HG03342 (cell line): ENCODE results near the gene AQP12B.

ENCODE experiments used
- ATAC-seq: cut with Tn5 transposase; IDR thresholded peaks from one replicate; pipeline ENCODE4 v1.9.1; 2021; ENCODE audit warnings: mild to moderate bottlenecking, moderate library complexity; ENCODE audit not compliant: unreplicated experiment

AQP12B gene

GRCh38 chr2:240650254-240650965, 32.3 kb downstream of the AQP12B start:
- ATAC-seq = no peak

DNA sequence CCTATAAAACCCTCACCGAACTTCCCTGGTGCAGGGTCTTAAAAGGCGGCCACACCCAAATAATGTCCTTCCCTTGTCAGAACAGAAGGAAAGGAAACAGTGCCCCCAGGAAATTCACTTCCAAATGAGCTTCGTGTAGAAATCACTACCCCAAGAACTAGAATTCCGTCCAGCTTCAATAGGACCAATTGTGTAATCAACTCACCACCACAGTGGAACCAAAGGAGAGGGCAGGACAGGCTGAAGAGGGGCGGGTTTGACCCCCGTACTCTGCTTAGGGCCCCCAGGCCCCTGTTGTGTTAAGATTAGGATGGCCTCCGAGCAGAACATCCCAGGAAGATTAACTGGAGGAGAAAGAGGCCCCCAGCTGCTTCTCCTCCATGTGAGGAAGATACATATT, 33.4 kb downstream of the AQP12B start:
- ATAC-seq = no peak

GRCh38 chr2:240648650-240649275, 33.9 kb downstream of the AQP12B start:
- ATAC-seq = no peak

DNA sequence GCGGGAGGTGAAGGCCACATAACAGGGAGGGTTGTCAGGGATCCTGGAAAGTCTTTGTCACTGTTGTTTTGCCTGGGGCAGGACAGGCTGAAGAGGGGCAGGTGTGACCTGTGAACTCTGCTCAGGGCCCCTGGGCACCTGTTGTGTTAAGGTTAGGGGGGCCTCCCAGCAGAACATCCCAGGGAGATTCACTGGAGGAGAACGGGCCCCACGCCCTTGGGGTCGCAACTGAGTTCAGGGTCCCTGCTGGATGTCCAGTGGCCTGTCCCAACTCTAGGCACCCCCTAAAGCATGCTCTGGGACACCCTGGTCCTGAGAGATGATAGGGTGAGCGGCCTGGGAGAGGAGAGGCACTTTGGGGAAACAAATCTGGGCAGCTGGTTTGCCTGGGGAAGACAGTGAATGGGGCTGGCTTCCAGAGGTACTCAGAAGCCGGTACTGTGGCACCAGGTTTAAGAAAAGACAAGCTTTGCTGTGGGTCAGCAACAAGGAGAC, 34.5 kb downstream of the AQP12B start:
- ATAC-seq = no peak

GRCh38 chr2:240647503-240648154, 35.1 kb downstream of the AQP12B start:
- ATAC-seq = no peak

- ATAC-seq = no peak
Observed at GRCh38 chr2:240646900-240647502, 35.7 kb downstream of the AQP12B start.

DNA sequence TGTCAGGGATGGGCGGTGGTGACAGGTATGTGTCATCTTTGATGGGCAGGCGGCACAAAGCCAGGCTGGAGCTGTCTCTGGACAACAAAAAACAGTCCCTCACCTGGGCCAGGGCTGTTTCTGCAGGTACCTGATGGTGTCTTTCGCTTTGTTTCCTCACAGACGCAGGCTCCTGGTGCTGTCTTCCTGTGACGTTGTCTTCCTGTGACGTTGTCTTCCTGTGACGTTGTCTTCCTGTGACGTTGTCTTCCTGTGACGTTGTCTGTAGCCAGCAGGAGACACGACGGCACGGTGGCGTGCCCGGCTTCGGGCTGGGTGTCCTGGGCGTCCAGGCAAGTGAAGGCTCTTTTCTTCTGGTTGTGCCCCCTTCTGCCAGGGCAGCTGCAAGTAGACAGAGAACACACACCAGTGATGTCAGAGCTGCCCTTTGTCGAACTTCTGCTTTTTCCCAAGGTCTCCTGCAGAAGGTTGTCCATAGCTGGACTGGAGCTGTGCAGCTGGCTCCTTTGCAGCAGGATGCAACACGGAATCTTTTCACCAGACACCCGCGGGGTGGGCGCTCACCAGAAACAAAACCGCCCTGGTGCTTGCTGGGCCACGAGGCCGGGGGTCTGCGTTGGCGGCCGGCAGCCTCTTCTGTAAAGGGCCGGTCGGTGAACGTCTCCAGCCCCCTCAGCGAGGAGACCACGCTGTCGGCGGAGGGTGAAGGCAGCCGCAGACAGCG, 36.3 kb downstream of the AQP12B start:
- no peak for ATAC-seq

GRCh38 chr2:240645801-240646175, 36.9 kb downstream of the AQP12B start:
- no peak for ATAC-seq

DNA sequence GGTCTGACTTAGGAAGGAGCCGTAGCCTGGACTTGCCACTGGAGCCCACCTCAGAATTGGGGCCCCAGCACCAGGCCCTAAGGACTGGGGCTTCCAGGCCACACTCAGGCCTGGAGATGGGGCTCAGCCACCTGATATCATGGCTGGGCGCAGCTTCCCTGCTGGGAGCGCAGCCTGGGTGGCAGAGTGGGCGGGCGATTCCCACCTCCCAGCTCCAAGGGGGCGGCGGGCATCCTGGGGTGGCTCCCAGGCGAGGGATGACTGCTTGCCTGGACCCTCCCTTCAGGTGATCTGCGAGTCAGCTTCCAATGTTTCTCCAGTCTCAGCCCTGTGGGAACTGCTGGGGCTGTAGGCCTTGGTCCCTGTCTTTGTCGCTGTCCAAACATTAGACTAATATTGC, 37.3 kb downstream of the AQP12B start:
- ATAC-seq = no peak

DNA sequence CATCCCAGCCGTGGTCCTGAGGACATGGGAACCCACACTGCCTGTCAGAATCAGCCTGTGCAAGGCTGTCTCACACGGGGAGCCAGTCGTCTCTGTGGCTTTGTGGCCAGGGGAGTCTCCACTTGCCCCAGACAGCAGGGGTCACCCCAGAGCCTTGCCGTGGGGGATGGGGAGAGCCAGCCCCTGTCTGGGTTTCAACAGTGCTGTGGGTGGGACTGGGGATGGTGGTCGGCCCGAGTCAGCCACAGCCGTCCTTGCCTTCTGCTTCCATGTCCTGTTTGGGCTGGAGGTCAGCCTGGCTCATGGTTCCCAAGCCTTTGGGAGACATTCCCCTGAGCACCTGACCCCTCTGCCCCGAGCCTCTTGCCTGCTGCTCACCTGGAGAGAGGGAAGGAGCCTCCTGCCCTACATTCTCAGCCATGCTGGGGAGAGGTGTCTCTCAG, 37.8 kb downstream of the AQP12B start:
- ATAC-seq = no peak

GRCh38 chr2:240644171-240644651, 38.5 kb downstream of the AQP12B start:
- no peak for ATAC-seq

DNA sequence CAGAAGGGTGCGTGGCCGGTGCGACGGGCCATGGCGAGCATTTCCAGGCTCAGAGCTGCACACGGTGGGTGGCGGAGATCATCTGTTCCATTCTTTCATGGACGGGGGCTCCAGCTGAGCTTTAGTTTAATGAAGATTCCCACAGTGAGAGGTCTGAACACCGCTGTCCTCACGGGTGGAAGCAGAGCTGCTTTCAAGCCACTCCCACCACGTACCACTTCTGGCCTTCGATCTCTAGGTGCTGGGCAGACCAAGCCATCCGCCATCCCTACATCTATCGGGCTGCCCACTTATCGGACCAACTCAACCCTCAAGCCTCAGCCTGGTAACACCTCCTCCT, 38.9 kb downstream of the AQP12B start:
- ATAC-seq = no peak

DNA sequence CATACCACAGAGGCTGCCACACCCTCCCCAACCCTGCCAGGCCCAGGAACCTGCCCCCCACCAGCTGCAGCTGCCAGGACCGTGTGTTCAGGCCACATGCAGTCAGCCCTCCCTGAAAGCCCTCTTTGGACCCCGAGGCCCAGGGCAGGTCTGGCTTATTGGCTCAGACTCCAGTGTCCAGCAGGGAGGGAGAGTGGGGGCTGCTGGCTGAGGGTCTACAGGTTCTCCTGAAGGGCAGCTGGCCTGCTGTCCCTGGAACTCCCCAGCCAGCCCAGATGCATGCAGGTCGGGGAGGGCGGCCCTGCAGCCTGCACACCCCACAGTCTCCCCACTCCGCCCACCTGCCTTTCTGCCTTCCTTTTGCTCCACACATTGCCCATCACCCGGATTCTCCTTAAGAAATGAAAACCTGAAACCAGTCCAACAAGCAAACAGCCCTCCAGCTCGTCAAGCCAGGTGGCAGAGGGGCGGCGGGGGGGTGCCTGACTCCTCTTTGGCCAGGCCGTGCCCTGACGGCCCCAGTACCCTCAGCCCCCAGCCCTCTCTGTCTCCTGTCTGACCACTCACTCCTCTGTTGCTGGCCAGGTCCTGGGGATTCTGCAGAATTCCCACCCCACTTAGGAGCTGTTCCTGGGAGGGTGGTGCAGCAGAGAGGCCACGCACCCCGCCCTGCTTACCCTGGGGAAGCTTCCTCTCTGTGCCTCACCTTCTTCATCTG, 39.4 kb downstream of the AQP12B start:
- ATAC-seq = no peak

DNA sequence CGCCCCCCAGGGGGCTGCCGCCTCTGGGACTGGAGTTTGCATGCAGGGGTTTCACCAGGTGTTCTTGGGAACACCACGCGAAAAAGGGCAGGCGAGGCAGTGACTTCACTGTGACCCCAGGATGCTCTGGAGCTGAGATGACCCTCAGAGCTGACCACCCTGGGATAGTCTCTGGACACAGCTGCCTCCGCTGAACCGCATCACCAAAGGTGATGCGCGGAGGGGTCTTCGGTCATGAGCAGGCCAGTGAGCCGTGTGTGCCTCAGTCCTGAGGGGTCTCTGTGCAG, 39.9 kb downstream of the AQP12B start:
- ATAC-seq = no peak

GRCh38 chr2:240642061-240642805, 40.5 kb downstream of the AQP12B start:
- no peak for ATAC-seq

GRCh38 chr2:240640939-240641338, 41.7 kb downstream of the AQP12B start:
- ATAC-seq = no peak

- no peak for ATAC-seq
Observed at GRCh38 chr2:240639566-240639965, 43.1 kb downstream of the AQP12B start.

GRCh38 chr2:240638512-240639160, 44.0 kb downstream of the AQP12B start:
- no peak for ATAC-seq

DNA sequence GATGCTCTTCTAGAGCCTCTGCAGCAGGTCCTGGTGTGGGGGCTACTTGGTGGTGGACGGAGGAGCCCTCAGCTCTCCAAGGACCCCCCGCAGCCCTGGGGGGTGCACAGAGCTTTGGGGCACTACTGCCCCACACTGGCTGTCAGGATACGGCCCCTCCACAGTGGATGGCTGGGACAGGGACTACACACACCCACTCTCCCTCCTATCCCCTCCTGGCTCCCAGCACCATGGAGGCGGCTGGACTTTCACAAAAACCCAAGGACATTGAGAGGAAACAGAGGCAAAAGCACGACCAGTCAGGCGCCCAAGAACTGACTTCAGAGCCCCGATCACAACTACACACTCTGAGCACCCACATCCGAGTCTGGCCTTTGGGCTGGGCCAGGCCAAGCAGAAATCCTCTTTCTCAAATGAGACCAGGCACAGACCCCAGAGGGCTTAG, 44.8 kb downstream of the AQP12B start:
- no peak for ATAC-seq
